GM18868 (cell line): ENCODE measurements around the gene CCSER1.
A peak's percentile ranks its signal among the peaks of the same experiment; 100 is the strongest.
"Not testable (repeated sequence)": the region's sequence is repeated elsewhere in the genome, so short reads cannot be mapped to it uniquely, and the experiment has no call there.

ENCODE experiments used
- ATAC-seq: cut with Tn5 transposase; IDR thresholded peaks from one replicate; pipeline ENCODE4 v1.9.1; 2021; ENCODE audit warnings: mild to moderate bottlenecking, moderate library complexity; ENCODE audit not compliant: unreplicated experiment

CCSER1 gene

GRCh38 chr4:91108751-91109150 is 981.6 kb downstream of the CCSER1 start:
- no peak for ATAC-seq

DNA sequence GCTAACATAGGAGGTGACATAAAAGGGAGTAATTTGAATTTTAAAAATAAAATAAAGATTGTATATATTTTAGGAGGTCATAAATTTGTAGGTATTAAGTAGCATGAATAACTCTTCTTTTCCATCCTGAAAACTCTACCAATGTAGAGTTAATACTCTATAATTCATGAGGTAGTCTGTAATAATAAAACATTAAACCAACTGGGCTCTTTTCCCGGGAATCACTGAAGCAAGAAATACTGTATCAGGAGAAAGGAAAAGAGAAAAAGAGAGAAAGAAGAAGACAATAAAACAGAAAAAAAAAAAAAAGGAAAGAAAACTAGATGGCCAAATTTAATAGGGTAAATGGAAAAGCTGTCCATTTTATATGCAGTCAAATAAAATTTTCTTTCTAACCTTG is 984.4 kb downstream of the CCSER1 start:
- no peak for ATAC-seq

- ATAC-seq = peak; percentile 38
Measured at GRCh38 chr4:91113130-91113706, 986.0 kb downstream of the CCSER1 start.

GRCh38 chr4:91114386-91114785 is 987.2 kb downstream of the CCSER1 start:
- no peak for ATAC-seq

DNA sequence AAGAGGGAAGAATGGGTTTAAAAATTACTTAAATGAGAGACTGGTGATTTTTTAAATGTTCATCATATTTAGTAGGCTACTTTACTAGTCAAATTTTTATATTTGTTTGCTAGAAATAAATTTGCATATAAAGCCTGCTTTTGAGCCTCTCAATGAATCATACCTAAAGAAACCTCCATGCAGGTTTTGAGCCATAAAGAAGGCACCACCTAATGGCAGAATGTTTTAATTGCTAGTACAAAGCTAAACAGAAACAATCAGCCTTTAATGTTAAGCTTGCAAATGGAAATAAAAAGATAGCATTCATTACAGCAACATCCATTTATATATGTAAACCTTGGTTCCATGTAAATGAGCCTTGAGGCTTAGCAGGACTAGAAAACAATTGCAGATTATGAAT is 989.7 kb downstream of the CCSER1 start:
- peak; percentile 67 for ATAC-seq

- ATAC-seq = no peak
Measured at GRCh38 chr4:91118597-91118996, 991.4 kb downstream of the CCSER1 start.

- no peak for ATAC-seq
Measured at GRCh38 chr4:91123742-91124141, 996.5 kb downstream of the CCSER1 start.

GRCh38 chr4:91127192-91127591 is 1000.0 kb downstream of the CCSER1 start:
- ATAC-seq = no peak

DNA sequence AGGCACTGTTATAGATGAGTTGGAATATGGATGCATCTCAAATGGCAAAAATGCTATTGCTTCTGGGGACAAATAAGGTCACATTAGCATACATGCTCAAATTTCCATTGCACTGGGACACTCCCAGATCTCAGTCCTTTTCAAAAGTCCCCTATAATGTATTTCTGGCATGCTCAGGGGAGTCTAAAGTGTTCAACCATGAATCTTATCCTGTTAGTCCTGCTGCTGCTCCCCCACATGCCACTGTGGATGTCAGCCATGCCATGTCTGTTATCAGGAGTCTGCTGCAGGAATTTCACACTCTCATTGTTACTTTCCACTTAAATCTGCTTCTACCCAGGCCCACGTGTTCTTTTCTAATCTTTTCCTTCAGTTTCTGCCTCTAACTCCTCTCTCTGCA is 1000.6 kb downstream of the CCSER1 start:
- ATAC-seq = no peak

- ATAC-seq = no peak
Measured at GRCh38 chr4:91128519-91128918, 1001.3 kb downstream of the CCSER1 start.

GRCh38 chr4:91147067-91147466 is 1019.9 kb downstream of the CCSER1 start:
- no peak for ATAC-seq

DNA sequence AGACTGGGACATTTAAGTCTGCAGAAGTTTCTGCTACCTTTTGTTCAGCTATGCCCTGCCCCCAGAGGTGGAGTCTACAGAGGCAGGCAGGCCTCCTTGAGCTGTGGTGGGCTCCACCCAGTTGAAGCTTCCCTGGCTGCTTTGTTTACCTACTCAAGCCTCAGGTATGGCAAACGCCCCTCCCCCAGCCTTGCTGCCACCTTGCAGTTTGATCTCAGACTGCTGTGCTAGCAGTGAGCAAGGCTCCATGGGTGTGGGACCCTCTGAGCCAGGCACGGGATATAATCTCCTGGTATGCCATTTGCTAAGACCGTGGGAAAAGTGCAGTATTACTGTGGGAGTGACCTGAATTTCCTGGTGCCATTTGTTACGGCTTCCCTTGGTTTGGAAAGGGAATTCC is 1026.8 kb downstream of the CCSER1 start:
- not testable (repeated sequence) for ATAC-seq

- ATAC-seq = not testable (repeated sequence)
Measured at GRCh38 chr4:91167864-91168653, 1040.9 kb downstream of the CCSER1 start.

- ATAC-seq = no peak
Measured at GRCh38 chr4:91170768-91171167, 1043.6 kb downstream of the CCSER1 start.

- ATAC-seq = no peak
Measured at GRCh38 chr4:91171217-91171616, 1044.0 kb downstream of the CCSER1 start.

DNA sequence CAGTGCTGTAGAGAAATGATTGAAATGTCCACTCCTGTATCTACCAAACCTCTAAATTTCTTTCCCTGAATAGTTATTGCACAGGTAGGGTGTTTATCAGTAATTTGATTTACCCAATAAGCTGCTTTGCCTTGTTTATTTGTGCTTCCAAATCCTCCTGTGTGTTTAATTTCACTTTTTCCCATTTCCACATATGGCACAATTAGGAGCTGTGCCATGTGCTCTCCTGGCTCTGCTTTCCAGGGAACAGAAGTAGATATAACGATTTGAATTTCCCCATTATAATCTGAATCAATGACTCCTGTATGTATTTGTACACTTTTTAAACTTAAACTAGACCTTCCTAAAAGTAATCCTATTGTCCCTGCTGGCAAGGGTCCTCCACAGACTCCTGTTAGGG is 1057.9 kb downstream of the CCSER1 start:
- ATAC-seq = not testable (repeated sequence)

- peak; percentile 68 for ATAC-seq
Measured at GRCh38 chr4:91198951-91199350, 1071.8 kb downstream of the CCSER1 start.

DNA sequence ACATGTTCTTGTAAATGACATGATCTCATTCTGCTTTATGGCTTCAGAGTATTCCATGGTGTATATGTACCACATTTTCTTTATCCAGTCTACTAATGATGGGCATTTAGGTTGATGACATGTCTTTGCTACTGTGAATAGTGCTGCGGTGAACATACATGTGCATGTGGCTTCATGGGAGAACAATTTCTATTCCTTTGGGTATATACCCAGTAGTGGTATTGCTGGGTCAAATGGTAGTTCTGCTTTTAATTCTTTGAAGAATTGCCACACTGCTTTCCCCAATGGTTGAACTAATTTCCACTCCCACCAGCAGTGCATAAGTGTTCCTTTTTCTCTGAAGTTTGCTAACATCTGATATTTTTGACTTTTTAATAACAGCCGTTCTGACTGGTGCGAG is 1080.3 kb downstream of the CCSER1 start:
- no peak for ATAC-seq

- no peak for ATAC-seq
Measured at GRCh38 chr4:91212211-91212610, 1085.0 kb downstream of the CCSER1 start.

- ATAC-seq = not testable (repeated sequence)
Measured at GRCh38 chr4:91217831-91218403, 1090.7 kb downstream of the CCSER1 start.

DNA sequence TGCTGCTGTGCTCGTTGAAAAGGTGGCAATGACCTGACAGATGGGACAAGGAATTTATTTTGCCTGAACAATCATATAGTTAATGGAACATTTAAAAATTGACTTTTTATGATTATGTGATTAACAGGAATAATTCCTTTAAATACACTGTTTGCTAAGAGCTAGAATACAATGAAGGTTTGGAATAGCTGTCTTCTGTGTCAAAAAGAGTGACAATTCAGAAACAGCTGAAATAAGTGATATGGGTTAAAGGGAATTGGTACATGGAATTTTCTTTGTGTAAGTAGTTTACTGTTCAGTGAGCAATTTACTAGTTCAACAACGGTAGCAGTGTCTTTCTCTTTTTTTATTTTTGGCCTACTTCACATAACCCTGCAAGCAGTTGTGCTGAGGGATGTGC is 1093.1 kb downstream of the CCSER1 start:
- no peak for ATAC-seq

- no peak for ATAC-seq
Measured at GRCh38 chr4:91222014-91222413, 1094.8 kb downstream of the CCSER1 start.
